Smooth muscle cell (in vitro differentiated cells): ENCODE measurements around the gene UBXN10. TPM values are rescaled to one million over a fixed set of nuclear protein-coding genes. Genes with fewer than 3 reads are reported as not detected.
"Not testable (repeated sequence)": the region's sequence is repeated elsewhere in the genome, so short reads cannot be mapped to it uniquely, and the experiment has no call there.

Experiments used
- DNase-seq: peaks from one replicate; lab custom pipeline; 2025; ENCODE audit not compliant: unreplicated experiment; lab: John Stamatoyannopoulos, UW
- H2AFZ ChIP-seq: fragments of 200-600 bp; sonication (generic); 2 replicates; pipeline ENCODE4 v1.6.0; 2016; ENCODE audit warnings: antibody characterized with exemption, low read depth, mild to moderate bottlenecking
- H3F3A ChIP-seq: fragments of 200-600 bp; sonication (generic); 2 replicates; pipeline ENCODE4 v1.6.0; 2017; ENCODE audit warnings: antibody characterized with exemption, low read depth
- H3K27ac ChIP-seq: fragments of 200-600 bp; sonication (generic); 2 replicates; pipeline ENCODE4 v1.5.1; 2016; ENCODE audit warnings: low read depth, mild to moderate bottlenecking
- H3K27me3 ChIP-seq: fragments of 200-600 bp; sonication (generic); 2 replicates; pipeline ENCODE4 v1.6.1; 2016; ENCODE audit warnings: low read depth, mild to moderate bottlenecking
- H3K36me3 ChIP-seq: fragments of 200-600 bp; sonication (generic); 2 replicates; pipeline ENCODE4 v1.5.1; 2016; ENCODE audit warnings: low read depth
- H3K4me1 ChIP-seq: fragments of 200-600 bp; sonication (generic); 2 replicates; pipeline ENCODE4 v1.5.1; 2016; ENCODE audit warnings: low read depth
- H3K4me2 ChIP-seq: fragments of 200-600 bp; sonication (generic); 2 replicates; pipeline ENCODE4 v1.6.0; 2016; ENCODE audit warnings: mild to moderate bottlenecking
- H3K4me3 ChIP-seq: fragments of 200-600 bp; sonication (generic); 2 replicates; pipeline ENCODE4 v1.5.1; 2016; ENCODE audit warnings: mild to moderate bottlenecking
- H3K79me2 ChIP-seq: fragments of 200-600 bp; sonication (generic); 2 replicates; pipeline ENCODE4 v1.6.0; 2016; ENCODE audit warnings: low read depth, mild to moderate bottlenecking
- H3K9ac ChIP-seq: fragments of 200-600 bp; sonication (generic); 2 replicates; pipeline ENCODE4 v1.6.0; 2016; ENCODE audit warnings: low read depth
- H3K9me3 ChIP-seq: fragments of 200-600 bp; sonication (generic); replicated peaks from 2 replicates; pipeline ENCODE4 v1.5.1; 2016; ENCODE audit warnings: low read depth
- H4K20me1 ChIP-seq: fragments of 200-600 bp; sonication (generic); 2 replicates; pipeline ENCODE4 v1.6.0; 2016; ENCODE audit warnings: low read depth
- WGBS: methylation state at CpG from one replicate; pipeline ENCODE4 v1.1.7; 2016; ENCODE audit warnings: low lambda C conversion rate; 5-methylcytosine and 5-hydroxymethylcytosine counted together
- polyA plus RNA-seq: library from polyadenylated mRNA; unstranded; fragments of >200 nt; fragmentation: Nextera tagmentation; extraction: Ambion mirVana; gene quantifications from 2 replicates; pipeline ENCODE4 v1.2.1, GENCODE V29; 2016
- total RNA-seq: library from RNA; depleted of rRNA; stranded (reverse); fragments of >200 nt; gene quantifications from 2 replicates; pipeline ENCODE4 v1.2.3, GENCODE V29; 2014
- TF ChIP-seq, protein P1 (sequence below): fragments of 200-600 bp; sonication (generic); IDR thresholded peaks from 2 replicates; pipeline ENCODE4 v1.5.1; 2017; ENCODE audit warnings: borderline replicate concordance, mild to moderate bottlenecking, antibody characterized with exemption; ENCODE audit not compliant: insufficient read depth, poor library complexity, severe bottlenecking

UBXN10 gene
- total and polyA plus RNA-seq, 2 experiments from 2014 or later = 0.36 to 0.49 TPM

DNA sequence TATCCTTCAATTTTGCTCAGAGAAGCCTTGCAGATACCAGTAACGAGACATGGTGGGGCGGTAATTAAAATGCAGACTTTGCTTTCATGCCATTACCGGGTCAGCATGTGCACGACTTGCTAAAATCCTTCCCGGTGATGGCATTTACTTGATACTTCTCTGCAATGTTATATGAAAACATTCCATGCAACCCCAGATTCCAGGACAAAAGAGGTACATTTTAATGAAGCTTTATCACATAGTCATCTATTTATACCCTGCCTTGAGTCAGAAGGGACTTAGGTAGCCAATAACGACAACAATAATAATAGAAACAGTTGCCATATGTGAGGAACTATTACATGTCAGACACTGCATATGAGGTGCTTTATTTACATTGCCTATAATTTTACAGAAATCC lies 29.8 kb downstream of the UBXN10 start:
- no peaks in the 10 kb centered on the region for H3K36me3 ChIP-seq
- H3K9ac ChIP-seq = no peak overlapping the region
- TF ChIP-seq, protein P1, sequence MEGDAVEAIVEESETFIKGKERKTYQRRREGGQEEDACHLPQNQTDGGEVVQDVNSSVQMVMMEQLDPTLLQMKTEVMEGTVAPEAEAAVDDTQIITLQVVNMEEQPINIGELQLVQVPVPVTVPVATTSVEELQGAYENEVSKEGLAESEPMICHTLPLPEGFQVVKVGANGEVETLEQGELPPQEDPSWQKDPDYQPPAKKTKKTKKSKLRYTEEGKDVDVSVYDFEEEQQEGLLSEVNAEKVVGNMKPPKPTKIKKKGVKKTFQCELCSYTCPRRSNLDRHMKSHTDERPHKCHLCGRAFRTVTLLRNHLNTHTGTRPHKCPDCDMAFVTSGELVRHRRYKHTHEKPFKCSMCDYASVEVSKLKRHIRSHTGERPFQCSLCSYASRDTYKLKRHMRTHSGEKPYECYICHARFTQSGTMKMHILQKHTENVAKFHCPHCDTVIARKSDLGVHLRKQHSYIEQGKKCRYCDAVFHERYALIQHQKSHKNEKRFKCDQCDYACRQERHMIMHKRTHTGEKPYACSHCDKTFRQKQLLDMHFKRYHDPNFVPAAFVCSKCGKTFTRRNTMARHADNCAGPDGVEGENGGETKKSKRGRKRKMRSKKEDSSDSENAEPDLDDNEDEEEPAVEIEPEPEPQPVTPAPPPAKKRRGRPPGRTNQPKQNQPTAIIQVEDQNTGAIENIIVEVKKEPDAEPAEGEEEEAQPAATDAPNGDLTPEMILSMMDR = no peak
- no peak overlapping the region for H2AFZ ChIP-seq
- no peaks in the 10 kb centered on the region for H4K20me1 ChIP-seq
- 86% methylated on average over 6 of the region's 6 CpGs for WGBS
- no peak overlapping the region for H3K4me2 ChIP-seq
- peaks cover 16% of the 10 kb centered on the region for H3K27me3 ChIP-seq
- no peaks in the 10 kb centered on the region for H3K79me2 ChIP-seq
- H3K27ac ChIP-seq = no peak overlapping the region
- no peaks in the 10 kb centered on the region for H3K4me1 ChIP-seq
- H3K9me3 ChIP-seq = no peaks in the 10 kb centered on the region
- no peak overlapping the region for H3K4me3 ChIP-seq
- no peaks in the 10 kb centered on the region for H3F3A ChIP-seq
- DNase-seq = no peak

DNA sequence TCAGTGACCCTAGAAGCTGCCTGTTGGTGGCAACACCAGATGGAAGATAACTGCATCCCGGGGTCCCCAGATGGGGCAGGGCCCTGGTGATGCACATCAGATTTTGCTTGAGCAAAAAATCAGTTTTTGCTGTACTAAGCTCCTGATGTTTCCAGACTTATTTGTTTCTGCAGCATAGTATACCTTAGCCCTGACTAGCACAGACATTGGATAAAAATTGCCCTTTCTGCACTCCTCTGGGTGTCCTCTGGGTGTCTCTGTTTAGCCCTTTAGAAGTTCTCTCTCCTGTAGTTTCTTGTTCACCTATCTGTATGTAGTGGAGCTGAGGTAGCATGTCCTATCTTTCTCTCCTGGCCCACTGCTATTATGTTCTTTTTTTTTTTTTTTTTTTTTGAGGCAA lies 30.7 kb downstream of the UBXN10 start:
- Histone ChIP-seq H3K4me1 (no peaks in the 10 kb centered on the region), H3K79me2 (no peaks in the 10 kb centered on the region), H3K9ac (no peak overlapping the region), H3K4me2 (no peak overlapping the region), H3K27me3 (peaks cover 16% of the 10 kb centered on the region), H3K4me3 (no peak overlapping the region), H3K27ac (no peak overlapping the region), H2AFZ (no peak overlapping the region), H3K36me3 (no peaks in the 10 kb centered on the region), H3F3A (no peaks in the 10 kb centered on the region), H3K9me3 (no peaks in the 10 kb centered on the region), H4K20me1 (no peaks in the 10 kb centered on the region)
- 71% methylated on average over 1 of the region's 1 CpG for WGBS
- no peak for DNase-seq
- TF ChIP-seq, protein P1 = peak; percentile 29

DNA sequence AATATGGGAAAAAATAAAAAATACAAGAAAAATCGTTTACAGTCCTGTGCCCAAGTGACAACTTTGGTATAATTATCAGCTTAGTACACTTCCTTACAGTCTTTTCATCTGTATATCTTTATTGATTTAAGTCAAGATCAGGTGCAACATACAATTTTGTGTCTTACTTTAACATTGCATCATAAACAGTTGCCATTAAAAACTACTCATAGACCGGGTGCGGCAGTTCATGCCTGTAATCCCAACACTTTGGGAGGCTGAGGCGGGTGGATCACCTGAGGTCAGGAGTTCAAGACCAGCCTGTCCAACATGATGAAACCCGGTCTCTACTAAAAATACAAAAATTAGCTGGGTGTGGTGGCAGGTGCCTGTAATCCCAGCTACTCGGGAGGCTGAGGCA lies 33.2 kb downstream of the UBXN10 start:
- not testable (repeated sequence) for H2AFZ ChIP-seq, H4K20me1 ChIP-seq, H3K4me2 ChIP-seq, H3K79me2 ChIP-seq, H3K4me3 ChIP-seq, H3K36me3 ChIP-seq, DNase-seq, H3K9me3 ChIP-seq, H3K9ac ChIP-seq, H3K4me1 ChIP-seq, H3K27ac ChIP-seq, H3F3A ChIP-seq
- peaks cover 10% of the 10 kb centered on the region for H3K27me3 ChIP-seq
- 81% methylated on average over 6 of the region's 6 CpGs for WGBS

DNA sequence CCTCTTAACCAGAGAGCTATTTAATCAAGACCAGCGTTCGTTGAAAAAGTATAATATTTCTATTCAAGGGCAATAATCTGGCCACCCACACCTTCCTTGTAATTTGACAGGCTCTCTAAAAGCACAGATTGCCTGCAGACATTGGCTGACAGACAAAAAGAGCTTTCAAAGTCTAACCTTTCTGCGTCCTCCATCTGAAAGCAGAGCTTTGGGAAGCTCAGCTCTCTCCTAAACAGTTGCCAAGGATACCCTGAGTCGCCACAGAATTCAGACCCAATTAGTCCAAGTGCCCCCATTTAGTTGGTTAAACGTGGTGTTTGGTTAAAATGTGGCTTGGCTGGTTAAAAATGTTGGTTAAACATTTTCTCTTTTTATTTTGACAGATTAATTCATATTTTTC lies 34.1 kb downstream of the UBXN10 start:
- no peak overlapping the region for H3K9ac ChIP-seq
- H3K36me3 ChIP-seq = no peaks in the 10 kb centered on the region
- H3K79me2 ChIP-seq = no peaks in the 10 kb centered on the region
- H3K4me3 ChIP-seq = no peak overlapping the region
- H3K27me3 ChIP-seq = peaks cover 12% of the 10 kb centered on the region
- no peaks in the 10 kb centered on the region for H4K20me1 ChIP-seq
- no peaks in the 10 kb centered on the region for H3K9me3 ChIP-seq
- WGBS = 62% methylated on average over 5 of the region's 5 CpGs
- no peak for DNase-seq
- H3K4me1 ChIP-seq = no peaks in the 10 kb centered on the region
- H3K4me2 ChIP-seq = no peak overlapping the region
- no peak overlapping the region for H3K27ac ChIP-seq
- no peaks in the 10 kb centered on the region for H3F3A ChIP-seq
- TF ChIP-seq, protein P1 = no peak
- no peak overlapping the region for H2AFZ ChIP-seq
